GM12875 (cell line): ENCODE results near the gene GATAD2B.

Source experiments
- H3K4me3 ChIP-seq: one replicate; pipeline ENCODE4 v1.5.1; 2011; ENCODE audit warnings: low read depth, low read length, control low read depth
- CTCF ChIP-seq: IDR thresholded peaks from 2 replicates; pipeline ENCODE4 v1.5.1; 2011; ENCODE audit warnings: low read depth, mild to moderate bottlenecking, control low read depth, inconsistent platforms, low read length, moderate library complexity, borderline replicate concordance; ENCODE audit not compliant: insufficient read depth

Gene GATAD2B

GRCh38 chr1:153794624-153795329, 128.0 kb downstream of the GATAD2B start:
- TF ChIP-seq CTCF: no peak
- no peak overlapping the region for H3K4me3 ChIP-seq

DNA sequence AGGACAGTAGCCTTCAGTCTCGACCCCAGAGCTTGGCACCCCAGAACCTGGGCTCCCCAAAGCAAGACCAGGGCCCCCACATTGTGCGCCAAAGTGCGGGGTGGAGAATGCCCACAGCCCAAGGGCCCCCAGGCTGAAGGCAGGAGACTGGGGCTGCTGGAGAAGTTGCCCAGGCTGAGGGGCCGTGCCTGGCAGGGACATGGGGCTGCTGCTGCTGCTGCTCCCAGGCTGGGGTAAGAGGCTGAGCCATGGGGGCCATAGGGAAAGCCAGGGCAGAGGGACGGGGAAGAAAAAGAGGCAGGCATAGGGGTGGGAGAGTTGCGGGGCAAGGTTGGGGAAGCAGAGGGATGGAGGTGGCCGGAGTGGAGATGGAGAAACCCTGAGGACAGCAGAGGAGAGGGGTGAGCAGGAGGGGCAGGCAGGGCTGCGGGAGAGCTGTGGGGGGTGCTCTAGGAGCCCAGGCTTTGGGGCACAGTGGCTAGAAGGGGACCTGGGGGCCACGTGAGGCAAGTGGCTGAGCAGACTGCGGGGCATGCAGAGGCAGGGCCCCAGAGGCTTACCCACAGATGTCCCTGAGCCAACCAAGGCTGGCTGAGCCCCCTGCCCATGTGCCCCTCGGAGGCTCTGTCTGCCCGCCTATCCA, 128.7 kb downstream of the GATAD2B start:
- no peak overlapping the region for H3K4me3 ChIP-seq
- no peak for TF ChIP-seq CTCF

DNA sequence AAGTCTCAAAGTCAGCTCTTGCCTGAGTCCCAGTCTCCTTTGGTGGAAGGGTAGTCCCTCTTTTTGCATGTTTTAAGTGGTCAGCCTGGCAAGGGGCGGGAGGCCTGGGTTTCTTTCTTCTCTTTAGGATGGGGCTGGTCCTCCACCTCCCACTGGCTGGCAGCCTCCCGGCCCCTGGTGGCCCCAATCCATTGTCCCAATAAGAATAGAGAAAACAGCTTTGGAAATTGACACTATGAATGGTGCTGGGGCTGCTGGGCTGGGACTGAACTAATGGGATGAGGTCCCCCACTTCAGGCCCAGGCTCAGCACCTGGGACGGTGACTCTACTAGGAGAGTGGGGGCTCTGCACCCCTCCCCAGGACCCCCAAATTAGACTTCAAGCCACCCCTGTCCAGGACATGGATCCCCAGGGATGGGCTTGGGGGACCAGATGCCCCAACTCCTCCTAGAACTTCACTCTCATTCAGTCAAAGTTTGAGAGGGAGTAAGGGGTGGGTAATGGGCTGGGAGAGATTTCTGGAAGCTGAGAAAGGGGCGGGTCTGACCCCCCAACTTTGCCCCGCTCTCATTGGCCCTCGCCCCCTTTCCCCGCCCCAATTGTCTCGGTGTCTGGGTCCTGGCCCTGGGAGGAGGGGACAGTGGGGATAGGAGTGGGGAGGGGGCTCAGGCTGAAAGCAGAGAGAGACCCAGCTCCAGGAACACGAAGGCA, 129.4 kb downstream of the GATAD2B start:
- H3K4me3 ChIP-seq: no peak overlapping the region

GRCh38 chr1:153792631-153793041, 130.1 kb downstream of the GATAD2B start:
- no peak overlapping the region for H3K4me3 ChIP-seq
- no peak for TF ChIP-seq CTCF

More for the DNA sequence above, 129.4 kb downstream of the GATAD2B start:
- TF ChIP-seq CTCF: no peak

DNA sequence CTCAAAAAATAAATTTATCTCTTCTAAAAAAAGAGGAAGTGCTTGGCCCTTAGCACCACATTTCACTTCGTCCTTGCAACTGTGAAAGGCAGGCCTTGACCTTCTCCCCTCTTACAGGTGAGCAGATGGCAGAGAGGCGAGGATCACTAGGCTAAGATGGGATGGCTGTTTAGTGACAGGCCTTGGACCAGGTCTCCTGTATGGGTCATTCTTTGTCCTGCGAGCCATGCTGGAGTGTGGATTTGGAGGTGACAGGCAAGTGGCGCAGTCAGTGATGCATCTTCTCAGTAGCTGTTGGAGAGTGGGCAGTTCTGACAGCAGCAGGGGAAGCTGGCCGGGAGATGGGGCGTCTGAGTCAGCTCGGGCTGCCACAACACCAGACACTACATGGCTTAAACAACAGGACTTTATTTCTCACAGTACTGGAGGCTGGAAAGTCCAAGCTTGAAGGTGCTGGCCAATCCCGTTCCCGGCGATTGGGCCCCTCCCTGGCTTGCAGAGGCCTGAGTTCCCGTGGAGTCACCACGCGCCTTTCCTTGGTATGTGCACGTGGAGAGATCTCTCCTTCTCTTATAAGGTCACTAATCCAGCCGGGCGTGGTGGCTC, 131.0 kb downstream of the GATAD2B start:
- no peak overlapping the region for H3K4me3 ChIP-seq
- TF ChIP-seq CTCF: no peak

DNA sequence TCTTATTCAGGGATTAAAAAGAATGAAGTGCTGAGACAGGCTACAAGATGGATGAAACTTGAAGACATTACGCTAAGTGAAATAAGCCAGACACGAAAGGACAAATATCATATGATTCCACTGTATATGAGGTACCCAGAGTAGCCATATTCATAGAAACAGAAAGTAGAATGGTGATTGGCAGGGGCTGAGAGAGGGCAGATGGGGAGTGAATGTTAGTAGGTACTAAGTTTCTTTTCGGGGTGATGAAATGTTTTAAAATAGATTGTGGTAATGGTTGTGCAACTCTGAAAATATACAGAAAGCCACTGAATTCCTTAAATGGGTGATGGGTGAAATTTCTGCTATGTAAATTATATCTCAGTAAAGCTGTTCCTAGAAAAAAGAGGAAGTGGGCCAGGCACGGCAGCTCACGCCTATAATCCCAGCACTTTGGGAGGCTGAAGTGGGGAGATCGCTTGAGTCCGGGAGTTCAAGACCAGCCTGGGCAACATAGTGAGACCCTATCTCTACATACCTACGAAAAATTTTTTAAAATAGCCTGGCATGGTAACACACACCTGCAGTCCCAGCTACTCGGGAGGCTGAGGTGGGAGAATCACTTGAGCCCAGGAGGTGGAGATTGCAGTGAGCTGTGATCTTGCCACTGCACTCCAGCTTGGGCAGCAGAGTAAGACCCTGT, 131.7 kb downstream of the GATAD2B start:
- no peak overlapping the region for H3K4me3 ChIP-seq
- TF ChIP-seq CTCF: no peak
